Astrocyte of the cerebellum (primary cell): Measurements from ENCODE around the gene PRKN.

Source experiments
- DNase-seq: peaks from one replicate; pipeline ENCODE4 v3.0.0-alpha.2; 2011; ENCODE audit warnings: low read depth
- H3K4me3 ChIP-seq: 2 replicates; pipeline ENCODE4 v1.5.1; 2011; ENCODE audit warnings: mild to moderate bottlenecking, low read depth, low read length, moderate library complexity
- CTCF ChIP-seq: IDR thresholded peaks from 2 replicates; pipeline ENCODE4 v1.5.1; 2012; ENCODE audit warnings: low read length, low read depth, moderate library complexity, mild to moderate bottlenecking; ENCODE audit errors: missing control alignments
- in situ Hi-C: cut with HindIII; loops from 2 replicates; pipeline ENCODE4 v1.10.0; 2017; ENCODE audit warnings: low sequenced_read_pairs

The PRKN gene

GRCh38 chr6:161721511-161721910 is 1006.1 kb downstream of the PRKN start:
- no peak for DNase-seq
- TF ChIP-seq CTCF: no peak
- no peak overlapping the region for H3K4me3 ChIP-seq
- in situ Hi-C loops: no loop called here

GRCh38 chr6:161716176-161716575 is 1011.4 kb downstream of the PRKN start:
- no peak overlapping the region for H3K4me3 ChIP-seq
- no peak for DNase-seq
- TF ChIP-seq CTCF: no peak
- in situ Hi-C loops: no loop called here

GRCh38 chr6:161711938-161712337 is 1015.6 kb downstream of the PRKN start:
- DNase-seq: no peak
- TF ChIP-seq CTCF: no peak
- no peak overlapping the region for H3K4me3 ChIP-seq
- in situ Hi-C loops: no loop called here

- no peak for DNase-seq
- no peak for TF ChIP-seq CTCF
- no peak overlapping the region for H3K4me3 ChIP-seq
- in situ Hi-C loops: no loop called here
Measured at GRCh38 chr6:161711515-161711914, 1016.1 kb downstream of the PRKN start.

GRCh38 chr6:161710698-161711097 is 1016.9 kb downstream of the PRKN start:
- in situ Hi-C loops: no loop called here
- H3K4me3 ChIP-seq: no peak overlapping the region
- TF ChIP-seq CTCF: no peak
- DNase-seq: no peak

GRCh38 chr6:161701056-161701455 is 1026.5 kb downstream of the PRKN start:
- no peak for TF ChIP-seq CTCF
- in situ Hi-C loops: no loop called here
- H3K4me3 ChIP-seq: no peak overlapping the region
- no peak for DNase-seq

GRCh38 chr6:161696801-161697200 is 1030.8 kb downstream of the PRKN start:
- no peak for DNase-seq
- TF ChIP-seq CTCF: no peak
- in situ Hi-C loops: no loop called here
- H3K4me3 ChIP-seq: no peak overlapping the region
